HG03558 (cell line): Measurements from ENCODE around the gene RNPEPL1.

Experiments used
- ATAC-seq: cut with Tn5 transposase; IDR thresholded peaks from one replicate; pipeline ENCODE4 v1.9.1; 2021; ENCODE audit warnings: moderate number of reproducible peaks; ENCODE audit not compliant: unreplicated experiment; ENCODE audit errors: extremely low read depth

The RNPEPL1 gene

GRCh38 chr2:240588006-240588655, 19.8 kb downstream of the RNPEPL1 start:
- no peak for ATAC-seq

- ATAC-seq: no peak
These were observed 20.4 kb downstream of the RNPEPL1 start for GRCh38 chr2:240588669-240589068.

GRCh38 chr2:240589375-240589774, 21.1 kb downstream of the RNPEPL1 start:
- ATAC-seq: no peak

GRCh38 chr2:240589850-240590525, 21.7 kb downstream of the RNPEPL1 start:
- ATAC-seq: no peak

- ATAC-seq: no peak
These were observed 22.4 kb downstream of the RNPEPL1 start for GRCh38 chr2:240590681-240591111.

- ATAC-seq: no peak
These were observed 22.9 kb downstream of the RNPEPL1 start for GRCh38 chr2:240591226-240591625.

GRCh38 chr2:240591784-240592183, 23.5 kb downstream of the RNPEPL1 start:
- no peak for ATAC-seq

GRCh38 chr2:240593026-240593702, 24.9 kb downstream of the RNPEPL1 start:
- no peak for ATAC-seq

- ATAC-seq: no peak
These were observed 25.6 kb downstream of the RNPEPL1 start for GRCh38 chr2:240593703-240594451.

- no peak for ATAC-seq
These were observed 26.5 kb downstream of the RNPEPL1 start for GRCh38 chr2:240594511-240595380.

GRCh38 chr2:240595381-240596079, 27.2 kb downstream of the RNPEPL1 start:
- ATAC-seq: no peak

- ATAC-seq: no peak
These were observed 27.8 kb downstream of the RNPEPL1 start for GRCh38 chr2:240596080-240596460.

GRCh38 chr2:240596491-240596931, 28.2 kb downstream of the RNPEPL1 start:
- no peak for ATAC-seq

- no peak for ATAC-seq
These were observed 28.8 kb downstream of the RNPEPL1 start for GRCh38 chr2:240597054-240597418.

- no peak for ATAC-seq
These were observed 29.3 kb downstream of the RNPEPL1 start for GRCh38 chr2:240597419-240598181.

- ATAC-seq: no peak
These were observed 30.1 kb downstream of the RNPEPL1 start for GRCh38 chr2:240598311-240598911.

- no peak for ATAC-seq
These were observed 30.9 kb downstream of the RNPEPL1 start for GRCh38 chr2:240599141-240599583.

- no peak for ATAC-seq
These were observed 32.2 kb downstream of the RNPEPL1 start for GRCh38 chr2:240600451-240600961.
